ENCODE measurements around the gene CDKN2AIPNL. TPM values are rescaled to one million over a fixed set of nuclear protein-coding genes. Genes with fewer than 3 reads are reported as not detected.
"Not testable (repeated sequence)": the region's sequence is repeated elsewhere in the genome, so short reads cannot be mapped to it uniquely, and the experiment has no call there.

CDKN2AIPNL gene
- polyA plus RNA-seq, 1 donor from 2014 or later, result 32.8 TPM

GRCh38 chr5:134427540-134428041 is 15.9 kb upstream of the CDKN2AIPNL start:
- H3K36me3 Mint-ChIP-seq, result peaks cover 2% of the 10 kb centered on the region
- H3K4me1 Mint-ChIP-seq, result no peaks in the 10 kb centered on the region
- no peaks in the 10 kb centered on the region for H3K9me3 Mint-ChIP-seq
- H3K27me3 Mint-ChIP-seq, result no peaks in the 10 kb centered on the region
- no peak overlapping the region for H3K27ac Mint-ChIP-seq
- H3K4me3 Mint-ChIP-seq, result no peak overlapping the region

- H3K27me3 Mint-ChIP-seq, result no peaks in the 10 kb centered on the region
- no peaks in the 10 kb centered on the region for H3K4me1 Mint-ChIP-seq
- H3K36me3 Mint-ChIP-seq, result peaks cover 2% of the 10 kb centered on the region
- H3K27ac Mint-ChIP-seq, result no peak overlapping the region
- no peak overlapping the region for H3K4me3 Mint-ChIP-seq
- H3K9me3 Mint-ChIP-seq, result no peaks in the 10 kb centered on the region
Observed at GRCh38 chr5:134426361-134426760, 14.7 kb upstream of the CDKN2AIPNL start.

DNA sequence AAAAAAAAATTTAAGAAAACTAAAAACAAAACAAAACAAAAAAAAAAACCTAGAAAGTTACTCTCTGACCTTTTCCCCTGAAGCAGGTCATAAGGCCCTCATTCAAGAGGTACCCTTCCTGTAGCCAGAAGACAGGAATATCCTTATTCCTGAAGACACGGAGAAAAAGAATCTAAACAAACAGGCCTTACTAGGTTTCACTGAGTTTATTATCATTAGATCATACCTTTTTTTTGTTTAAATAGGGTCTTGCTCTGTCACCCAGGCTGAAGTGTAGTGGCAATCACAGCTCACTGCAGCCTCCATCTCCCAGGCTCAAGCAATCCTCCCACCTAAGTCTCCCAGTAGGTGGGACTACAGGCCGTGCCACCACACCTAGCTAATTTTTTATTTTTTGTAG is 11.7 kb upstream of the CDKN2AIPNL start:
- Mint-ChIP-seq H3K27ac (no peak overlapping the region), H3K27me3 (no peaks in the 10 kb centered on the region), H3K36me3 (peaks cover 2% of the 10 kb centered on the region), H3K4me3 (no peak overlapping the region), H3K9me3 (no peaks in the 10 kb centered on the region), H3K4me1 (no peaks in the 10 kb centered on the region)

DNA sequence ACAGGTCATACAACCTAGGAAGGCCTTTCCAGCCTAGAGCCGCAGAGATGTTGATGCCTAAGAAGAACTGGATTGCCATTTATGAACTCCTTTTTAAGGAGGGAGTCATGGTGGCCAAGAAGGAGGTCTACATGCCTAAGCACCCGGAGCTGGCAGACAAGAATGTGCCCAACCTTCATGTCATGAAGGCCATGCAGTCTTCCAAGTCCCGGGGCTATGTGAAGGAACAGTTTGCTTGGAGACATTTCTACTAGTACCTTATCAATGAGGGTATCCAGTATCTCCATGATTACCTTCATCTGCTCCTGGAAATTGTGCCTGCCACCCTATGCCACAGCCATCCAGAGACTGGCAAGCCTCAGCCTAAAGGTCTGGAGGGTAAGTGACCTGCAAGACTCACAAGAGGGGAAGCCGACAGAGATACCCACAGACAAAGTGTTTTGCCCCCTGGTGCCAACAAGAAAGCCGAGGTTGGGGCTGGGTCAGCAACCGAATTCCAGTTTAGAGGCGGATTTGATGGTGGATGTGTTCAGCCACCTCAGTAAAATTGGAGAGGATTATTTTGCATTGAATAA is 11.2 kb upstream of the CDKN2AIPNL start:
- no peaks in the 10 kb centered on the region for H3K27me3 Mint-ChIP-seq
- H3K9me3 Mint-ChIP-seq, result no peaks in the 10 kb centered on the region
- no peak overlapping the region for H3K4me3 Mint-ChIP-seq
- H3K4me1 Mint-ChIP-seq, result no peaks in the 10 kb centered on the region
- no peak overlapping the region for H3K27ac Mint-ChIP-seq
- H3K36me3 Mint-ChIP-seq, result peaks cover 2% of the 10 kb centered on the region

GRCh38 chr5:134421038-134421437 is 9.4 kb upstream of the CDKN2AIPNL start:
- H3K4me1 Mint-ChIP-seq, H3K4me3 Mint-ChIP-seq, H3K27ac Mint-ChIP-seq, H3K9me3 Mint-ChIP-seq, H3K36me3 Mint-ChIP-seq, H3K27me3 Mint-ChIP-seq: not testable (repeated sequence)

- Mint-ChIP-seq H3K27ac (no peak overlapping the region), H3K4me1 (no peaks in the 10 kb centered on the region), H3K36me3 (peaks cover 2% of the 10 kb centered on the region), H3K4me3 (no peak overlapping the region), H3K9me3 (no peaks in the 10 kb centered on the region), H3K27me3 (no peaks in the 10 kb centered on the region)
Observed at GRCh38 chr5:134420343-134420742, 8.7 kb upstream of the CDKN2AIPNL start.

DNA sequence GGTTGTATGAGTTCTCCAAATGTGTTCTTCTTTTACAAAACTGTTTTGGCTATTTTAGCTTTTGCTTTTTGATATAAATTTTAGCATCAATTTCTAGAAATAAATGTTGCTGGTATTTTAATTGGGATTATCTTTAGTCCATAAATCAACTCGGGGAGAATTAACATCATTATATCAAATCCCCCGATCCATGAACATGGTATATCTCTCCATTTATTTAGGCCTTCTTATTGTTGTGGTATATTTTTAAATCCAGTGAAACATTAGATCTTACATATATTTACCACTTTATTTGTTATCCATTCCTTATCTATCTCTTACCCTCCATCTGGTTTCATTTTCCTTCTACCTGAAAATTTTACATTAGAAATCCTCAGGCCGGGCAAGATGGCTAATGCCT is 7.3 kb upstream of the CDKN2AIPNL start:
- Mint-ChIP-seq H3K4me1 (no peaks in the 10 kb centered on the region), H3K27me3 (no peaks in the 10 kb centered on the region), H3K9me3 (no peaks in the 10 kb centered on the region), H3K27ac (no peak overlapping the region), H3K4me3 (no peak overlapping the region), H3K36me3 (peaks cover 2% of the 10 kb centered on the region)

DNA sequence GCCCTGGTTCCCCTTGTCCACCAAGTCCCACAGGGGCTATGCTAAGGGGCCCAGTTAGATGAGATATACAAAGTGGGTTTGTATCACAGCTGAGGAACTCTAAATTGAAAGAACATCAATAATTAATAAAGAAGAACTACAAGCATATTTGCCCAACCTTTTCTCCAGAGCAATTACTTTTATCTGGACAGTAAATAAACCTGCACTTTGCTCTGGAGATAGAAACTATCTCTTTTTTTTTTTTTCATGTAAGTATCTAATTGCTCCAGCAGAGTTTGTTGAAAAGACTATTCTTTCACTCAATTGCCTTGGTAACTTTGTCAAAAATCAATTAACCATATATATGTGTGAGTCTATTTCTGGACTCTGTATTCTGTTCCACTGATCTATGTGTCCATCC is 6.0 kb upstream of the CDKN2AIPNL start:
- Mint-ChIP-seq H3K27ac (no peak overlapping the region), H3K9me3 (no peaks in the 10 kb centered on the region), H3K4me3 (no peak overlapping the region), H3K4me1 (peaks cover 0 to 2% (median 0%) of the 10 kb centered on the region in 3 donors), H3K36me3 (no peaks in the 10 kb centered on the region), H3K27me3 (no peaks in the 10 kb centered on the region)

DNA sequence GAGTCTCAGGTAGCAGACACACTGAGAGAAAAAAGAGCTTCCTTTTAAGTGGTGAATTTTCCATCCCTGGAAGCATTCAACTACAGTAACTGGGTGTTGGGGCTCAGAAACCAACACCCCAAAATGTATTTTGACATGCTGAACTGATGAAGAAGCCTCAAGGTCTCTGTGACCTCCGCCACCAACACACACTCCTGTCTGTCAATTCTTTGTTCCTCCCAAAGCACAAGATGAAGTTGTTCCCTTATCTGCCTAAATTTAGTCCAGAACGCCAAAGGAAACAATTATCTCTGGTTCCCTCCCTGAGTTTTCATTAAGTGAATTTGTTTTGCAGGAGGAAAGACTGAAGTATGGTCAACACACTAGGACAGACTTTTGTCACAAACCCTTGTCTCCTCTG is 1.4 kb upstream of the CDKN2AIPNL start:
- H3K9me3 Mint-ChIP-seq, result no peaks in the 10 kb centered on the region
- H3K36me3 Mint-ChIP-seq, result no peaks in the 10 kb centered on the region
- peak overlapping the region in 2 of 4 donors; percentile 71 for H3K4me3 Mint-ChIP-seq
- peaks cover 14 to 24% (median 23%) of the 10 kb centered on the region in 3 donors for H3K4me1 Mint-ChIP-seq
- H3K27ac Mint-ChIP-seq, result peak overlapping the region in 2 of 3 donors; percentile 16 to 48
- no peaks in the 10 kb centered on the region for H3K27me3 Mint-ChIP-seq

GRCh38 chr5:134411228-134411545 is 494 bp downstream of the CDKN2AIPNL start:
- H3K36me3 Mint-ChIP-seq, result no peaks in the 10 kb centered on the region
- H3K4me3 Mint-ChIP-seq, result peak overlapping the region; percentile 92 to 97 (median 94)
- peak overlapping the region; percentile 37 to 93 (median 87) for H3K27ac Mint-ChIP-seq
- peaks cover 14 to 25% (median 24%) of the 10 kb centered on the region in 3 donors for H3K4me1 Mint-ChIP-seq
- H3K9me3 Mint-ChIP-seq, result no peaks in the 10 kb centered on the region
- no peaks in the 10 kb centered on the region for H3K27me3 Mint-ChIP-seq

- H3K27me3 Mint-ChIP-seq, result no peaks in the 10 kb centered on the region
- peak overlapping the region in 1 of 3 donors; percentile 37 for H3K27ac Mint-ChIP-seq
- H3K9me3 Mint-ChIP-seq, result no peaks in the 10 kb centered on the region
- peak overlapping the region; percentile 92 to 97 (median 94) for H3K4me3 Mint-ChIP-seq
- H3K36me3 Mint-ChIP-seq, result no peaks in the 10 kb centered on the region
- peaks cover 14 to 25% (median 24%) of the 10 kb centered on the region in 3 donors for H3K4me1 Mint-ChIP-seq
Observed at GRCh38 chr5:134410822-134411221, 859 bp downstream of the CDKN2AIPNL start.

- no peaks in the 10 kb centered on the region for H3K9me3 Mint-ChIP-seq
- peak overlapping the region in 1 of 4 donors; percentile 92 for H3K4me3 Mint-ChIP-seq
- peaks cover 2% of the 10 kb centered on the region for H3K36me3 Mint-ChIP-seq
- no peaks in the 10 kb centered on the region for H3K27me3 Mint-ChIP-seq
- H3K4me1 Mint-ChIP-seq, result peaks cover 14 to 25% (median 24%) of the 10 kb centered on the region in 3 donors
- peak overlapping the region in 2 of 3 donors; percentile 59 to 62 for H3K27ac Mint-ChIP-seq
Observed at GRCh38 chr5:134409321-134409720, 2.4 kb downstream of the CDKN2AIPNL start.

GRCh38 chr5:134406390-134406789 is 5.3 kb downstream of the CDKN2AIPNL start:
- no peaks in the 10 kb centered on the region for H3K27me3 Mint-ChIP-seq
- no peaks in the 10 kb centered on the region for H3K9me3 Mint-ChIP-seq
- peaks cover 2% of the 10 kb centered on the region for H3K36me3 Mint-ChIP-seq
- peak overlapping the region in 1 of 4 donors; percentile 37 for H3K4me3 Mint-ChIP-seq
- no peak overlapping the region for H3K27ac Mint-ChIP-seq
- H3K4me1 Mint-ChIP-seq, result peaks cover 6 to 18% (median 16%) of the 10 kb centered on the region in 3 donors

GRCh38 chr5:134403951-134404350 is 7.7 kb downstream of the CDKN2AIPNL start:
- no peak overlapping the region for H3K4me3 Mint-ChIP-seq
- H3K27me3 Mint-ChIP-seq, result no peaks in the 10 kb centered on the region
- no peak overlapping the region for H3K27ac Mint-ChIP-seq
- H3K9me3 Mint-ChIP-seq, result no peaks in the 10 kb centered on the region
- peaks cover 3% of the 10 kb centered on the region for H3K36me3 Mint-ChIP-seq
- H3K4me1 Mint-ChIP-seq, result peaks cover 0 to 3% (median 3%) of the 10 kb centered on the region in 3 donors

GRCh38 chr5:134398609-134399155 is 13.0 kb downstream of the CDKN2AIPNL start:
- Mint-ChIP-seq H3K27ac (peak overlapping the region in 1 of 3 donors; percentile 14), H3K4me3 (no peak overlapping the region), H3K27me3 (no peaks in the 10 kb centered on the region), H3K36me3 (peaks cover 5% of the 10 kb centered on the region), H3K4me1 (no peaks in the 10 kb centered on the region), H3K9me3 (no peaks in the 10 kb centered on the region)

- Mint-ChIP-seq H3K36me3 (peaks cover 5% of the 10 kb centered on the region), H3K4me3 (no peak overlapping the region), H3K27me3 (no peaks in the 10 kb centered on the region), H3K27ac (peak overlapping the region in 1 of 3 donors; percentile 86), H3K4me1 (no peaks in the 10 kb centered on the region), H3K9me3 (no peaks in the 10 kb centered on the region)
Observed at GRCh38 chr5:134397196-134397595, 14.5 kb downstream of the CDKN2AIPNL start.
